Breast epithelium (tissue), 3 donors: ENCODE results near the gene RABGAP1L.

Experiments used
- POLR2A ChIP-seq: fragments of 450-650 bp; IDR thresholded peaks from one replicate; pipeline ENCODE4 v1.6.1; 2016; ENCODE audit warnings: antibody characterized with exemption, mild to moderate bottlenecking, moderate library complexity
- POLR2AphosphoS5 ChIP-seq, 3 donors: sonication (generic); formaldehyde crosslinking; IDR thresholded peaks; one replicate each; pipeline ENCODE4 v1.6.1; 2017; ENCODE audit warnings: antibody characterized with exemption in 3 of 3
- TF ChIP-seq, protein P1 (sequence below), 3 donors: fragments of 450-650 bp; IDR thresholded peaks; one replicate each; pipeline ENCODE4 v1.5.1; 2016 to 2017; ENCODE audit warnings: antibody characterized with exemption in 3 of 3, mild to moderate bottlenecking in 3 of 3, moderate library complexity in 3 of 3

DNA sequence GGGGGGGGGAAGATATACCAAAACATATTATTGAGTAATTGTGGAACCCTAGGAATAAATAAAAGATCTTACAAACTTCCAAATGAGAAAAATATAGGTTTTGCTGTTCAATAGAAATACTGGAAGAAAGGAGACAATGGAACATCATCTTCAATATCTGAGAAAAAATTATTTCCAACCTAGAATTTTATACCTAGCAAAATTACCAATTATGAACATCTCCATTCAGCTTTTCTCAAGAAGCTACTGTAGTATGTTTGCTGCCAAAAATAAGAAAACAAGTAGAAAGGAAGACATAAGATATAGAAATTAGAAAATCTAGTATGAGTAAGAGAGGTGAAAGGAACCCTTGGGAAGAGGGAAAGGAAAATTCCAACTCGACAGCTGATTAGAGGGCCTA, 372.4 kb downstream of the RABGAP1L start:
- TF ChIP-seq, protein P1, sequence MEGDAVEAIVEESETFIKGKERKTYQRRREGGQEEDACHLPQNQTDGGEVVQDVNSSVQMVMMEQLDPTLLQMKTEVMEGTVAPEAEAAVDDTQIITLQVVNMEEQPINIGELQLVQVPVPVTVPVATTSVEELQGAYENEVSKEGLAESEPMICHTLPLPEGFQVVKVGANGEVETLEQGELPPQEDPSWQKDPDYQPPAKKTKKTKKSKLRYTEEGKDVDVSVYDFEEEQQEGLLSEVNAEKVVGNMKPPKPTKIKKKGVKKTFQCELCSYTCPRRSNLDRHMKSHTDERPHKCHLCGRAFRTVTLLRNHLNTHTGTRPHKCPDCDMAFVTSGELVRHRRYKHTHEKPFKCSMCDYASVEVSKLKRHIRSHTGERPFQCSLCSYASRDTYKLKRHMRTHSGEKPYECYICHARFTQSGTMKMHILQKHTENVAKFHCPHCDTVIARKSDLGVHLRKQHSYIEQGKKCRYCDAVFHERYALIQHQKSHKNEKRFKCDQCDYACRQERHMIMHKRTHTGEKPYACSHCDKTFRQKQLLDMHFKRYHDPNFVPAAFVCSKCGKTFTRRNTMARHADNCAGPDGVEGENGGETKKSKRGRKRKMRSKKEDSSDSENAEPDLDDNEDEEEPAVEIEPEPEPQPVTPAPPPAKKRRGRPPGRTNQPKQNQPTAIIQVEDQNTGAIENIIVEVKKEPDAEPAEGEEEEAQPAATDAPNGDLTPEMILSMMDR (IDR thresholded peaks at IDR 0.05), result no peak
- TF ChIP-seq POLR2A (no peak), POLR2AphosphoS5 (IDR thresholded peaks at IDR 0.05) (no peak)
